ENCODE measurements around the gene MED13L.
A peak's percentile ranks its signal among the peaks of the same experiment; 100 is the strongest.

Gene MED13L

DNA sequence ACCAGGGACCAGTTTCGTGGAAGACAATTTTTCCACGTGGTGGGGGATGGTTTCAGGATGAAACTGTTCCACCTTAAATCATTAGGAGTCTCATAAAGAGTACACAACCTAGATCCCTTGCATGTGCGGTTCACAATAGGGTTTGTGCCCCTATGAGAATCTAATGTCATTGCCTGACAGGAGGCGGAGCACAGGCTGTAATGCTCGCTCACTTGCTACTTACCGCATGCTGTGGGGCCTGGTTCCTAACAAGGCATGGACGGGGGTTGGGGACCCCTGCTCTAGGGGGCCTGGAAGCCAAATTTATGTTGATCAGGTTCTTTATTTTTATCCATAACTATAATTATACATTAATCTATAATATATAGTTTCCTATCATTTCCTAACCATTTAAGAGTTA lies 315.3 kb downstream of the MED13L start:
- in situ Hi-C loops (cut with HindIII; ENCODE audit: low pct_unique_long_range_greater_than_20kb, low sequenced_read_pairs): no loop called here
- TF ChIP-seq JUND (IDR thresholded peaks at IDR 0.05; ENCODE audit: low read depth): no peak
- no peak for DNase-seq (ENCODE audit: low read depth in 1 of 2, low spot score in 1 of 2)

GRCh38 chr12:115960868-115961802 lies 316.4 kb downstream of the MED13L start:
- no peak for TF ChIP-seq JUND (IDR thresholded peaks at IDR 0.05; ENCODE audit: low read depth)
- DNase-seq (ENCODE audit: low read depth in 1 of 2, low spot score in 1 of 2): no peak
- in situ Hi-C loops (cut with HindIII; ENCODE audit: low pct_unique_long_range_greater_than_20kb, low sequenced_read_pairs): no loop called here

DNA sequence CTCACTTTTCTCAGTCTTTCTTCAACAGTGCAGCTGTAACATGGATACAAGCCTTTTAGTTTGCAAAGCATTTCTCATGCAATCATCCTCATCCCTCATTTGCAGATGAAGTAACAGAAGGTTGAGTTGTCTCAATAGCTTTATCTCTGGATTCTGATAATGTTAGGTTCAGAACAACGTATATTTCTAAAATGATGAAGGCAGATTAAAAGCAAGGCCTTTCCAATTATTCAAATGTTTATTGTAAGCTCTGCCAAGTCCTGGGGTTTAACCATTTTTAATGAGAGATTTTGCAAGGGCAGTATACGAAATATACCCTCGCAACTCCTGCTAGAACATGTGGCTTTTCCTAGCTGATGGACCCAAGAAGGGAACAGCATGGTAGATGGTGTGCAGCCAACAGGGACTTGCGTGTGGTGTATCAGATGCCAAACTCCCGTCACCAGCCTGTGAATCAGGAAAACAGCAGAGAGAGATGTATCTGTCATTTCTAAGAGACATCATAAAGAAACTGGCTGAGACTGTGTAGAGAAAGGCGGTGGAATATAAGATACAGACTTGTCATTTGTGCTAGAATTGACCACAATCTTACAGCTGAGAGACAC lies 319.7 kb downstream of the MED13L start:
- DNase-seq (ENCODE audit: low read depth in 1 of 2, low spot score in 1 of 2): no peak
- in situ Hi-C loops (cut with HindIII; ENCODE audit: low pct_unique_long_range_greater_than_20kb, low sequenced_read_pairs): no loop called here
- TF ChIP-seq JUND (IDR thresholded peaks at IDR 0.05; ENCODE audit: low read depth): no peak

GRCh38 chr12:115956659-115957058 lies 320.8 kb downstream of the MED13L start:
- in situ Hi-C loops (cut with HindIII; ENCODE audit: low pct_unique_long_range_greater_than_20kb, low sequenced_read_pairs): no loop called here
- DNase-seq (ENCODE audit: low read depth in 1 of 2, low spot score in 1 of 2): peak; percentile 42 to 79
- peak; percentile 65 for TF ChIP-seq JUND (IDR thresholded peaks at IDR 0.05; ENCODE audit: low read depth)

DNA sequence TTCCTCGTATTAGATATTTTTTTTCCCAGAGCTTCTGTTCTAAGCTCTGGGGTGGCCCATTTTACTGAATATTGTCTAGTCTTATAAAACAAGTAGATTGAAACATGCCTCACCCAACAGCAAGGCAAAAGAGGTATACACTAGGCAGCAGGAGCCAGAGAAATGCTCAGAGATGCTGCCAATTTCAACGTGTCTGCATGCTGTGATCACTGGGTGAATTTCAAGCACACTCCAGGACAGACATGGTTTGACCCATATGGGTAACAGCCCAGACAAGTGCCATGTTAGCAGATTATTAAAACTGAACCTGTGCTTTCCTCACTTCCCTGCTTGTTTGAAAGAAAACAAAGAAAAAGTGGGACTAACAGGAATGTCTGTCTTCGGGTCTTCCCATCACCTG lies 321.3 kb downstream of the MED13L start:
- no peak for TF ChIP-seq JUND (IDR thresholded peaks at IDR 0.05; ENCODE audit: low read depth)
- in situ Hi-C loops (cut with HindIII; ENCODE audit: low pct_unique_long_range_greater_than_20kb, low sequenced_read_pairs): no loop called here
- DNase-seq (ENCODE audit: low read depth in 1 of 2, low spot score in 1 of 2): no peak

GRCh38 chr12:115953450-115953849 lies 324.0 kb downstream of the MED13L start:
- in situ Hi-C loops (cut with HindIII; ENCODE audit: low pct_unique_long_range_greater_than_20kb, low sequenced_read_pairs): no loop called here
- DNase-seq (ENCODE audit: low read depth in 1 of 2, low spot score in 1 of 2): no peak

DNA sequence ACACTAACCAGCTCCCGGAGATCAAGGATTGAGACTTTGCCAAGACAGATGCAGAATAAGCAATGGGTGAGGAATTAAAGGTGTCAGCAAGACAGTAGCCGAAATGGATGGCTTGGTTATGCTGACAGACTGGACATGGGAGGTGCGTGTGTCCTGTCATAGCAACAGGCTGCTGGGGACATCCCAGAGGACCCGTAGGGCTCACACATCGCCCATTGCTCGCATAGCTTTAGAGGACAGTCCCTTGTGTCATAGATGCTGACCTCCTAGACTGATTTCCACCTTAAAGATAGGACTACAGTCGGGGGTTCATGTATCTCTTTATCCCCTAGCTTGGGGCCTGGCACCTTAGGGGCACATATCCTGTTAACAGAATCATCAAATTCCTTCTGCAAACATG lies 324.5 kb downstream of the MED13L start:
- in situ Hi-C loops (cut with HindIII; ENCODE audit: low pct_unique_long_range_greater_than_20kb, low sequenced_read_pairs): no loop called here
- no peak for TF ChIP-seq JUND (IDR thresholded peaks at IDR 0.05; ENCODE audit: low read depth)

More at GRCh38 chr12:115953450-115953849, 324.0 kb downstream of the MED13L start:
- TF ChIP-seq JUND (IDR thresholded peaks at IDR 0.05; ENCODE audit: low read depth): no peak

GRCh38 chr12:115950959-115951358 lies 326.5 kb downstream of the MED13L start:
- no peak for TF ChIP-seq JUND (IDR thresholded peaks at IDR 0.05; ENCODE audit: low read depth)
- no peak for DNase-seq (ENCODE audit: low read depth in 1 of 2, low spot score in 1 of 2)
- in situ Hi-C loops (cut with HindIII; ENCODE audit: low pct_unique_long_range_greater_than_20kb, low sequenced_read_pairs): no loop called here

More for the DNA sequence above, 324.5 kb downstream of the MED13L start:
- DNase-seq (ENCODE audit: low read depth in 1 of 2, low spot score in 1 of 2): no peak

GRCh38 chr12:115949675-115950074 lies 327.8 kb downstream of the MED13L start:
- DNase-seq (ENCODE audit: low read depth in 1 of 2, low spot score in 1 of 2): no peak
- in situ Hi-C loops (cut with HindIII; ENCODE audit: low pct_unique_long_range_greater_than_20kb, low sequenced_read_pairs): no loop called here
- no peak for TF ChIP-seq JUND (IDR thresholded peaks at IDR 0.05; ENCODE audit: low read depth)

GRCh38 chr12:115947696-115948062 lies 329.8 kb downstream of the MED13L start:
- DNase-seq (ENCODE audit: low read depth in 1 of 2, low spot score in 1 of 2): no peak
- in situ Hi-C loops (cut with HindIII; ENCODE audit: low pct_unique_long_range_greater_than_20kb, low sequenced_read_pairs): no loop called here
- TF ChIP-seq JUND (IDR thresholded peaks at IDR 0.05; ENCODE audit: low read depth): no peak

GRCh38 chr12:115946867-115947695 lies 330.4 kb downstream of the MED13L start:
- no peak for DNase-seq (ENCODE audit: low read depth in 1 of 2, low spot score in 1 of 2)

GRCh38 chr12:115946092-115946491 lies 331.4 kb downstream of the MED13L start:
- TF ChIP-seq JUND (IDR thresholded peaks at IDR 0.05; ENCODE audit: low read depth): no peak
- no peak for DNase-seq (ENCODE audit: low read depth in 1 of 2, low spot score in 1 of 2)

More at GRCh38 chr12:115946867-115947695, 330.4 kb downstream of the MED13L start:
- in situ Hi-C loops (cut with HindIII; ENCODE audit: low pct_unique_long_range_greater_than_20kb, low sequenced_read_pairs): no loop called here
- no peak for TF ChIP-seq JUND (IDR thresholded peaks at IDR 0.05; ENCODE audit: low read depth)

More at GRCh38 chr12:115946092-115946491, 331.4 kb downstream of the MED13L start:
- in situ Hi-C loops (cut with HindIII; ENCODE audit: low pct_unique_long_range_greater_than_20kb, low sequenced_read_pairs): no loop called here

Data from T47D (cell line).